ENCODE data around the gene TEKT1.

DNA sequence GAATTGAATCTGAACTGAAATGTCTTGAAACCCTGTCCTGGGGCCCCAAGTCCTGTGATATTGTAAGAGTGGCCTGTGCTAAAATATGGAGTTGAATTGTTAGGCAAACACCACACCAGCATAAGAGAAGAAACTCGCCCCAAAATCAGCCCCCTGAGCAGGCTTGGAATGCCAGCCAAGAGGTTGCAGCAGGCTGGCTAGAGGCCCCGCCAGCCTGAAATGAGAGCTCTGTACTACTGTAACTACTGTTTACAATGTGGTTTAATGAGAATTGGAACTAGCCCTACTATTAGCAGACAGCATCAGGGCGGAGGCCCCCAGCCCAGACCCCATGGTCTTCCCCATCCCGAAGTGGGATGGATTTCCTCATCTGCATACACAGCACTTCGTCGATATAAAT, 31.8 kb downstream of the TEKT1 start:
- TF ChIP-seq, protein P1, sequence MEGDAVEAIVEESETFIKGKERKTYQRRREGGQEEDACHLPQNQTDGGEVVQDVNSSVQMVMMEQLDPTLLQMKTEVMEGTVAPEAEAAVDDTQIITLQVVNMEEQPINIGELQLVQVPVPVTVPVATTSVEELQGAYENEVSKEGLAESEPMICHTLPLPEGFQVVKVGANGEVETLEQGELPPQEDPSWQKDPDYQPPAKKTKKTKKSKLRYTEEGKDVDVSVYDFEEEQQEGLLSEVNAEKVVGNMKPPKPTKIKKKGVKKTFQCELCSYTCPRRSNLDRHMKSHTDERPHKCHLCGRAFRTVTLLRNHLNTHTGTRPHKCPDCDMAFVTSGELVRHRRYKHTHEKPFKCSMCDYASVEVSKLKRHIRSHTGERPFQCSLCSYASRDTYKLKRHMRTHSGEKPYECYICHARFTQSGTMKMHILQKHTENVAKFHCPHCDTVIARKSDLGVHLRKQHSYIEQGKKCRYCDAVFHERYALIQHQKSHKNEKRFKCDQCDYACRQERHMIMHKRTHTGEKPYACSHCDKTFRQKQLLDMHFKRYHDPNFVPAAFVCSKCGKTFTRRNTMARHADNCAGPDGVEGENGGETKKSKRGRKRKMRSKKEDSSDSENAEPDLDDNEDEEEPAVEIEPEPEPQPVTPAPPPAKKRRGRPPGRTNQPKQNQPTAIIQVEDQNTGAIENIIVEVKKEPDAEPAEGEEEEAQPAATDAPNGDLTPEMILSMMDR (IDR thresholded peaks at IDR 0.05; ENCODE audit: low read depth, low read length, poor library complexity, severe bottlenecking) = no peak
- no peak for TF ChIP-seq EZH2phosphoT487 (IDR thresholded peaks at IDR 0.05; ENCODE audit: borderline replicate concordance, low read length)
